AG04450 (cell line): ENCODE results near the gene PPP1R17. TPM values are rescaled to one million over a fixed set of nuclear protein-coding genes. Genes with fewer than 3 reads are reported as not detected.

Experiments
- CTCF ChIA-PET: fragments of 300-600, 350-600 bp; formaldehyde crosslinking; extraction: SDS; loops from one replicate; lab custom pipeline; 2022; ENCODE audit warnings: antibody characterized with exemption, inconsistent platforms; lab: Charles Lee
- POLR2A ChIA-PET: fragments of 350-600 bp; formaldehyde crosslinking; extraction: SDS; loops from one replicate; lab custom pipeline; 2021; ENCODE audit warnings: antibody characterized with exemption, inconsistent platforms; lab: Yijun Ruan, JAX
- DNase-seq: peaks from one replicate; pipeline ENCODE4 v3.0.0-alpha.2; 2011; ENCODE audit warnings: low read depth, low spot score
- H3K27ac ChIP-seq: one replicate; pipeline ENCODE4 v1.5.1; 2012; ENCODE audit warnings: low read depth, low read length, control low read depth
- H3K27me3 ChIP-seq: one replicate; pipeline ENCODE4 v1.6.0; 2012; ENCODE audit warnings: low read length; ENCODE audit not compliant: control insufficient read depth, insufficient read depth
- H3K4me3 ChIP-seq: 2 replicates; pipeline ENCODE4 v1.5.1; 2011; ENCODE audit warnings: mild to moderate bottlenecking, low read depth, low read length, control low read depth
- H3K9me3 ChIP-seq: 2 replicates; pipeline ENCODE4 v1.5.1; 2012; ENCODE audit warnings: low read length; ENCODE audit not compliant: control insufficient read depth, insufficient read depth
- CTCF ChIP-seq: IDR thresholded peaks from 2 replicates; pipeline ENCODE4 v1.5.1; 2011; ENCODE audit warnings: low read depth, low read length, control low read depth, inconsistent platforms
- polyA plus RNA-seq: library from polyadenylated mRNA; depleted of rRNA; stranded (reverse); fragments of >200 nt; gene quantifications from 2 replicates; pipeline ENCODE4 v1.2.3, GENCODE V29; 2011

PPP1R17 gene
- polyA plus RNA-seq, 1 experiment: not detected

GRCh38 chr7:31648288-31648687, 38.7 kb upstream of the PPP1R17 start:
- 0 out of 2 replicates have a peak, but pooled peaks have one; percentile 13 for TF ChIP-seq CTCF
- Histone ChIP-seq H3K4me3 (no peak overlapping the region), H3K9me3 (no peaks in the 10 kb centered on the region), H3K27me3 (no peaks in the 10 kb centered on the region), H3K27ac (no peak overlapping the region)
- ChIA-PET CTCF (interaction anchor here (1.0 to 1.4 kb wide), 3 partner anchors 86 to 561 kb away, joined by 3 to 4 read pairs (median 4); no protein-coding TSS in a partner anchor), POLR2A (no interaction called here)
- no peak for DNase-seq

- ChIA-PET CTCF (interaction anchor here (1.0 to 1.4 kb wide), 3 partner anchors 86 to 561 kb away, joined by 3 to 4 read pairs (median 4); no protein-coding TSS in a partner anchor), POLR2A (no interaction called here)
- H3K27ac ChIP-seq: no peak overlapping the region
- no peak for TF ChIP-seq CTCF
- no peaks in the 10 kb centered on the region for H3K9me3 ChIP-seq
- no peak for DNase-seq
- no peak overlapping the region for H3K4me3 ChIP-seq
- H3K27me3 ChIP-seq: no peaks in the 10 kb centered on the region
Measured at GRCh38 chr7:31648880-31649279, 38.1 kb upstream of the PPP1R17 start.

- CTCF ChIA-PET: no interaction called here
- H3K27me3 ChIP-seq: no peaks in the 10 kb centered on the region
- no peak overlapping the region for H3K4me3 ChIP-seq
- POLR2A ChIA-PET: no interaction called here
- no peak for DNase-seq
- H3K27ac ChIP-seq: no peak overlapping the region
- no peak for TF ChIP-seq CTCF
- H3K9me3 ChIP-seq: 0 out of 2 replicates have a peak, but pooled peaks cover 4% of the 10 kb centered on the region
Measured at GRCh38 chr7:31651234-31652062, 35.6 kb upstream of the PPP1R17 start.

GRCh38 chr7:31652063-31652326, 35.0 kb upstream of the PPP1R17 start:
- ChIA-PET POLR2A (no interaction called here), CTCF (no interaction called here)
- Histone ChIP-seq H3K27ac (no peak overlapping the region), H3K27me3 (no peaks in the 10 kb centered on the region), H3K4me3 (no peak overlapping the region), H3K9me3 (0 out of 2 replicates have a peak, but pooled peaks cover 4% of the 10 kb centered on the region)
- no peak for TF ChIP-seq CTCF
- DNase-seq: no peak

- Histone ChIP-seq H3K9me3 (no peaks in the 10 kb centered on the region), H3K4me3 (no peak overlapping the region), H3K27me3 (no peaks in the 10 kb centered on the region), H3K27ac (no peak overlapping the region)
- no peak for TF ChIP-seq CTCF
- ChIA-PET POLR2A (no interaction called here), CTCF (no interaction called here)
- DNase-seq: no peak
Measured at GRCh38 chr7:31663072-31663471, 23.9 kb upstream of the PPP1R17 start.
